NCI-H1930 (cell line): ENCODE measurements around the gene FADS6.
"Not testable (repeated sequence)": the region's sequence is repeated elsewhere in the genome, so short reads cannot be mapped to it uniquely, and the experiment has no call there.

Experiments used
- DNase-seq, 2 experiments: peaks; one replicate each; lab custom pipeline; 2025; lab: John Stamatoyannopoulos, UW

FADS6 gene

DNA sequence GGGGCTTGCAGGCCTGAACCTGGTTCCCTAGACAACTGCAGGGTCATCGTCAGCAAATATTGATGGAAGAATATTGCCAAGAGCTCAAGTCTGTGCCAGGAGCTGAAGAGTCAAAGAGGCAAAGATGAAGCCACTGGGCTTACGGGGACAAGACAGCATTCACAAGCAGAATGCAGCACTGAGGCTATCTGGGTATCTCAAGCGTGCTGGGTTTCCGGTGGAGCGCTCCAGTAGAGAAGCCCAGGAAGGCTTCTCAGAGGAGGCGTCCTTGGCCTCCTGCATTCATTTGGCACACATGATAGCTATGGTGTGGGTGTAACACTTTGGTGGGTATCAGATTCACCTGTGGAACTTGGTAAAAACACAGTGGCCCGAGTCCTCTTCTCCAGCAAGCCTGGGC is 2.9 kb downstream of the FADS6 start:
- no peak for DNase-seq

DNA sequence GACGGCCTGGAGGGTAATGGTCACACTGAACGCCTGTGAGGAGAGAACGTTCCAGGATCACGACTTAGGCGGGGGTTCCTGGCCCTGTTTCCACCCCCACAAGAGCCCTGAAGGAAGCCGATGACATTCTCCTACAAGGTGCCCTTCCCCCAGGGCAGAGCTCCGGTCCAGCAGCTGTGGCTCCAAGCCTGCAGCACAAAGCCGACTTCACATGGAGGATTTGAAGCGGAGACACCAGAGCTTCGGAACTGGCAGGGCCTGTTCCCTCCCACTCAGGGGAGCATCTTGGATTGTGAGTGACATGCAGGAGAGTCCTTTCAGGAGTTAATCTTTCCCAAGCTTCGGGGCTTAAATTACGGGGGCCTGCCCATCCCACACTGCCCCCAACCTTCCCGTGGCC is 5.0 kb downstream of the FADS6 start:
- DNase-seq, result no peak

DNA sequence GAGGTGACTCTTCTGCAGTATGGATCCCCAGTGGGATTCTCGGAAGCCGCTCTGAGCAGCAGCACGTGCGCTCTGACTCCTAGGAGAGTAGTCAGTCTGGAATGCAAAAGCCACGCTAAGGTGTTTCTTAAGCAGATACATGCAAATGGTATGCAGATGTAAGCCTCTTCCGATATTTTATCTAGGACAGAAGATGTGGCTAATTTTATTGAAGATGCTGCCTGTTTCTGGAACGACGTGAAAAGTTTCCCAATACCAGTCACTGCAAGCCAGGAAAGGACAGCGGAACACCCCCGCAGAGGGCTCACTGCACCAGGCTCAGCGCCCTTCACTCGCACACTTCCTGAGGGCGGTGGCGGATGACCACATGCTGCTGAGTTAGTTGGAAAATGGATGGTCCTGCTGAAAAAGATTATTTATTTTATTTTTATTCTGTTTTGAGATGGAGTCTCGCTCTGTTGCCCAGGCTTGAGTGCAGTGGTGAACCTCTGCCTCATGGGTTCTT is 10.1 kb downstream of the FADS6 start:
- no peak for DNase-seq

DNA sequence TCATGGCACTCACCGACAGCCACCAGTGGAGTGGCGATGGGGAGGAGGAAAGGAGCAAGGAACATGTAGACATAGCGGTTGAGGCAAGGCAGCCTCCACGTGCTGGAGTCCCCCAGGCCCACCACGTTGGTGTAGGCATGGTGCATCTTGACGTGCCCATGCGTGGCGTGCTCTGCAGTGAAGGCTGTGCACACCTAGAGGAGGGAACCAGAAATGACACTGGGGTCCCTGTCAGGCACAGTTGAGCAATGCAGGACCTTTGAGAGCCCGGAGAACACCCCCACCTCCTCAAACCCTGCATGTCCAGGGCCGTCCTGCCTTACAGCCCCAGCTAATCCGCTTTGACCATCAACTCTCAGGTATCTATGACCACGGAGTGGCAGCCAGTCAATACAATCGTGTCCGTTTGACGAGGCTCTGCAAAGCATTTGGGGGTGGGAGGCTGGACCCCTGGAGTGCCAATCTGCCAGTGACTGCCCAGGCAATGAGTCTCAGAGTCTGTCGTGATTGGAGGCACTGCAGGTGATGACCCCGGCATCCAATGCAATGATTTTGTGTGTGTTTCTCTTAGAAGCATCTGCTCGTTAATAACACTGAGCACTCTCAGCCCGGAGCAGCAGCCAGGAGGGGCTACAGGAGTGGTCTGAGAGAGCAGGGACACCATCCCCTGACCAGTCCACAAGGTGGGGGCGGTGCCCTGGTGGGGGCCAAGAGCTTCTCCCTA is 10.8 kb downstream of the FADS6 start:
- DNase-seq, result no peak

DNA sequence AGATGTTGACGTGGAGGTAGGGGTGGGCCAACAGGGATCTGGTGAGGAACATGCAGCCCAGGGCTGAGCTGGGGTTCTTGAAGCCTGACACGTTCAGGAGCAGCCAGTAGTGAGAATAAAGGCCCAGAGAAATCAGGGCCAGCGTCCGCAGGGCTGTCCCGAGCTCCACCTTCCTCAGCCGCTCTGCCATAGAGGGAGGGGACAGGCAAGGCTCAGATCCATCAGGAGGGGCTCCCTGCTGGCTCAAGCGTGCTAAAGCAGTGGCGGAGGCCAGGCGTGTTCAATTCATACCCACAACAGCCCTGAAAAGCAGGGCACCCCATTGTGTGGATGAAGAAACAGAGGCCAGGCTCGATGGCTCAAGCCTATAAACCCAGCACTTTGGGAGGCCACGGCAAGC is 12.4 kb downstream of the FADS6 start:
- no peak for DNase-seq

DNA sequence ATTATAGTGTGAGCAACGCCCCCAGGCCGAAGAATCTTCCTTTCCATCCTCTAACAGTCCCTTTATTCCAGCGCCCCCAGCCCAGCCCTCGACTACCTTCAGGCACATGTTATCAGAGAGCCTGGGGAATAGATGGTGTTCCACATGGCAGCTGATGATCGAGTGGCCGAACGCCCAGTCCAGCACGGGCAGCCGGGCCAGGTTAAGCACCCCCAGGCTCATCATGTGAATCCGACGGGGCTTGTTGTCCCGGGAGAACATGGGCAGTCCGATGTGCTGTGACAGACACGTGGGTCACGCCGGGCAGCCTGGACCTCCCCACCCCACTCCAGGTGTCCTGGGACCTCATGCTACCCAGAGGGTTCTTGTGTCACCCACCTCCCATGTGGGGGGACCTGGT is 14.1 kb downstream of the FADS6 start:
- no peak for DNase-seq

DNA sequence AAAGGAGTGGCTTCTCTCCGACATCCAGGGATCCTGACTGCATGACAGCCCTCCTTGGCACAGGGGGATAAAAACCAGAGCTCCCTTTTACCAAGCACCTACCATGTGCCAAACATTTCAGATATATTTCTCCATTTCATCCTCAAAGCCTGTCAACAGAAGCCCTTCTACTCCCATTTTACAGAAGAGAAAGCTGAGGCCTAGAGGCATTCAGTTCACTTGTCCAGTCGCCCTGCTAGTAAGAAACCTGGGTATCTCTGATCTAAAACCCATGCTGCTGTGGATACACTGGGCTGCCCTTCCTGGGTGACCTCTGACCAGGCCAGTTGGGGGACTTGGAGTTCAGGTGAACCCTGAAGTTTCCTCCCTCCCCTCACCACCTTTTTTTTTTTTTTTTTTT is 14.8 kb downstream of the FADS6 start:
- no peak for DNase-seq

DNA sequence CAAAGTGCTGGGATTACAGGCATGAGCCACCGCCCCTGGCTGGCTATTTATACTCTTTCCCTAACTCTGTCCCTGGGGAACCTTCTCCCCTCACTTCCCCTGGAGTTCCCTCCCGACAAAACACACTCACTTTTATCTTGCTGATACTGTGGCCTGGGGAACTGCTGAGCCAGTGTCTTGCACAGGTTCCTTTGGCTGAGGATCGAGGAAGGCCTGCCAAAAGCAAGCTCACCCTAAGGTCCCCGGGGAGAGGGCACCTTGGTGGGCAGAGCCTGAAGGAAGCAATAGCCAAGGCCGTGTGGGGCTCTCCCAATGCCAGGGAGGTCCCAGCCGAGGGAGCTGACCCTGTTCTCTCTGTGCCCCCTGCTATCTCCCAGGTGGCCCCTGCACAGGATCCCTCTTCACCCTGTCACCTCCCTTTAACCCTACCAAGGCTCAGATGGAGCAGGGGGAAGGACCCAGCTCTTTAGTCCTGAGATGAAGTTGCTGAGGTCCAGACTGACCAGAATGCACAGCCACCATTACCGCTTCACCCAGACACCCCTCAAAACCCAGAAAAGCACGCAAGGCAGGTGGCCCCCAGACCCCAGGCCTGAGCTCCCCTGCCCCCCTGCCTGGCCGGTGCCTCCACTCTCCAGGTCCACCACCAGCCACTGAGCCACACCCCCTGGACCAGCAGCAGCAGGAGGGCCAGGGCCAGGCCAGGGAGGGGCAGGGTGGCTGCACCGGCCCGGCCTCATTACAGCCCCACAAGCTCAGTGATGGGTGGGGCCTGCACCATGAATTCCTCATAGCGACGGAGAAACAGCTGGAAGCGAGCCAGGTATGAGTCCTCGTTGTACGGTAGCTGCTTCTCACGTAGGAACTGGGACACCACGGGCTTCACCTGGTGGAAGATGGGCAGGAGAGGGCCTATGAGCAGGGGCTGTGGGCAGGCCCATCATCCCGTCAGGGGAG is 15.6 kb downstream of the FADS6 start:
- DNase-seq, result no peak

DNA sequence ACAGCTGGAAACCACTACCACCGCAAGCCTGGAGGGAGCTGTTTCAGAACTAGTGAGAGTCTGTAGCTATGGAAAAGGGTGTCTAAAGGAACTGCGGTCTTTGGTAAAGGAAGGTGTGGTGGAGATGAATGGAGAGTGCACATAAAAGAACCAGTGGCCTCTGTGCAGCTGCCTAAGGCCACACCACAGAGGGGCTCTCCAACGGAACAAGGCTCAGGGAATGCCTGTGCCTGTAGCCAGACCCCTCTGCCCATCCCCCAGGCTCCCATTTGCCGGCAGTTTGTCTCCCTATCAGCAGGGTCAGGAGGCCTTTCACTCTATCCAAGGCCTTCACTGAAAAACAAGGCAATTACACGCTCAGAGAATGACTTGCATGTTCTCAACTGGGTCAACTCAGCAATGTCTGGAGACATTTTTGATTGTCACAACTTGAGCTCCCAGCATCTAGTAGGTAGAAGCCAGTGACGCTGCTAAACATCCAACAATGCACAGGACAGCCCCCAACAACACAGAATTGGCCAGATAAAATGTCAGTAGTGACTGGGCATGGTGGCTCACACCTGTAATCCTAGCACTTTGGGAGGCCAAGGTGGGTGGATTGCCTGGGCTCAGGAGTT is 17.3 kb downstream of the FADS6 start:
- DNase-seq, result no peak

DNA sequence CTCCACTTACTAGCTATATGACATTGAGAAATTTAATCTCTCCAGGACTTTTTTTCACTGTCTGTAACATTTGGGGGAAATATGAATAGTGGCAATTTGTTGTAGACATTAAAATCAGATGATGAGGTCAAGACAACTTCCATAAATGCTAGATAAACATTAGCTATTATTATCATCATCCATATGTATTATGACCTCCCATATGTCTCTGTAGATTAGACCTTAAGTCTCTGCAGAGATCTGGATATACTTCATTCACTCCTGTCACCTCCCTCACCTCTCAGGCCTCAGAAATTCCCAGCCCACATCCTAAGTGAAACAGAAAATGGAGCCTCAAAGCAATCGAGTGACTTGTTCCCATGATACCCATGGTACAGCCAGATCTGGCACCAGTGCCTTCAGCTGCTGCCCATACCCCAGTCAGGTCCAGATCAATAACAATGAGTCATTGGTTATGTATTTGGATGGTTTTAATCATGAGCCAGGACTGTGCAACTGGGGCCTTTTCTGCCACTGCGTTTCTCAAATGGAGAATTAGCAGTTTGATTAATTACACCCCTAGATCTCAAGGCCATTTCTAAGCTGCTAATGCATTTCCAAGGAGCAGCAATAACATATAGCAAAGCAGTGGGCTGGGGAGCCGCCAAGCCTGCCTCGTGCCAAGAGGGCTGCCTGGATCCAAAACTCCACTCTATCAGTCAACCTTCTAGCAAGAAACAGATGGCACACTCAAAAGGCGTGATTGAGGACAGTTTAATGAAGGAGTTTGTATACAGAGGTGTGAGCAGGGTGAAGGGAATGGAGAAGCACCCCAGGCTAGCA is 18.1 kb downstream of the FADS6 start:
- no peak for DNase-seq

DNA sequence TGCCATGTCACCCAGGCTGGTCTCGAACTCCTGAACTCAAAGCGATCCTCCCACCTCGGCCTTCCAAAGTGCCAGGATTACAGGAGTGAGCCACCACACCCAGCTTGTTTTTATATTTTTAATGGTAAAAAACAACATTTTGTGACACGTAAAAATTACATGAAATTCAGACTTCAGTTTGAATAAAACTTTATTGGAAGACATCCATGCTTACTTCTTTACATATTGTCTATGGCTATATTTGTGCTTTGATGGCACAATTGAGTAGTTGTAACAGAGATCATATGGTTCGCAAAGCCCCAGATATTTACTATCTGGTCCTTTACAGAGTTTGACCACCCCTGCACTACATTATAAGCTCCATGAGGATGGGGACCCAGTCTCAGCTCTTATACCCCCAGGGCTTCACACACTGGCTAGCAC is 18.8 kb downstream of the FADS6 start:
- DNase-seq, result no peak

DNA sequence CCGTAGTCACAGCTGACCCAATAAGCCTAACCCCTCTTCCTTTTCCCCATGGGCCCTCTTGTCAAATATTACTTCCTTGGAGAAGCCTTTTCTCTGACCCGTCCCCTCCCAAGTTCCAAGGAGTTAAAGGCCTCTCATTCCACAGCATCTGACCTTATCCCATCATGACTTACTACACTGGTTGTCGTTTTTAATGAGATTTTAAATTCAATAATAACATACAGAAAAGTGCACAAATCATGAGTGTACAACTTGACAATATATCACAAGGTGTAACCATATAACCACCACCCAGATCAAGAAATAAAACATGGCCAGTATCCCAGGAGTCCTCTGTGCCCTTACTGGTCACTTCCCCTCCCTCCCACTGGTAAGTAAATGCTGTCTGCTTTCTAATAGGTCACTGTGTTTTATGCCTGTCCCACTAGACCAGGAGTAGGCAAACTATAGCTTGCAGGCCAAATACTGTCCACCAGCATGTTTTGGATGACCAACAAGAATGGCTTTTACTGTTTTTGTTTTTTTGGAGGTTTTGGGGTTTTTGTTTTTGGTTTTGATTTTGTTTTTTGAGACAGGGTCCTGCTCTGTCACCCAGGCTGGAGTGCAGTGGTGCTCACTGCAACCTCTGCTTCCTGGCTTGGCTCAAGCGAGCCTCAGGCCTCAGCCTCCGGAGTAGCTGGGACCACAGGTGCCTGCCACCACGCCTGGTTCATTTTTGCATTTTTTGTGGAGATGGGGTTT is 19.4 kb downstream of the FADS6 start:
- no peak for DNase-seq

DNA sequence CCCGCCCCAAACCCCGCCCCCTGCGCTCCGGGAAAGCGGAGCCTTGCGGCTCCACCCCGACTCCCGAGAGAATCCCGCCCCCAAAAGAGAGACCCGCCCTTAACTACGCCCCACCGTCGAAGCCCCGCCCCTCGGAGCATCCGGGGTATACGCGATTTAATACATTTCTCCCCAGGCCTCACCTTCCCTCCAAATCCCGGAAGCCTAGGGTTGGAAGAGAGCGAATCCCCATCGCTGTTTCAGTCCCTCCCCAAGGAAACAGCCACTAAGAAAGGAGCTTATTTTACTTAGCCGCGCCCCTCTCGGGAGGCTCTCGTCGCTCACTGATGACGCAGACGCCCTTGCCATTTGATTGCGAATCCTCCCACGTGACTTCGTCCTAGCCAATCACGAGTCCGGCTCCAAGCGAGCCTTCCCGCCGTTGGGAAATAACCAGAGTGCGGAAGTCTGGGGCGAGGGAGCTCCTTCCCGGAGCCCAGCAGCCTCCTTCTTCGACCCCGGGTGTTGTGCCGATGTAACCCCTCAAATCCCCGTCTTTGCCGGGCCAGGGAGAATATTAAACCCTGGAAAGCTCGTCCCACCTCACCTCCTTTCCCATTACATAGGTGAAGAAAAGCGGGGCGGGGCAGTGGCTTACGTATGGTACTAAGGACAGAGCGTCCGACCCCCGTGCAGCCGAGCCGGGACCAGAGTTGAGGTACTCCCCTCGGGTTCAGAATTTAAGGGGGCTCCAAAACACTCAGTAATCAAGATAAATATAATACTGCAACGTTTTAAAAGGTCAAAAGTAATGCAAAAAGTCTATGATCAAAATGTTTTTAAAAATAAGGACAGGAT is 20.2 kb downstream of the FADS6 start:
- DNase-seq, result peak; percentile 100

DNA sequence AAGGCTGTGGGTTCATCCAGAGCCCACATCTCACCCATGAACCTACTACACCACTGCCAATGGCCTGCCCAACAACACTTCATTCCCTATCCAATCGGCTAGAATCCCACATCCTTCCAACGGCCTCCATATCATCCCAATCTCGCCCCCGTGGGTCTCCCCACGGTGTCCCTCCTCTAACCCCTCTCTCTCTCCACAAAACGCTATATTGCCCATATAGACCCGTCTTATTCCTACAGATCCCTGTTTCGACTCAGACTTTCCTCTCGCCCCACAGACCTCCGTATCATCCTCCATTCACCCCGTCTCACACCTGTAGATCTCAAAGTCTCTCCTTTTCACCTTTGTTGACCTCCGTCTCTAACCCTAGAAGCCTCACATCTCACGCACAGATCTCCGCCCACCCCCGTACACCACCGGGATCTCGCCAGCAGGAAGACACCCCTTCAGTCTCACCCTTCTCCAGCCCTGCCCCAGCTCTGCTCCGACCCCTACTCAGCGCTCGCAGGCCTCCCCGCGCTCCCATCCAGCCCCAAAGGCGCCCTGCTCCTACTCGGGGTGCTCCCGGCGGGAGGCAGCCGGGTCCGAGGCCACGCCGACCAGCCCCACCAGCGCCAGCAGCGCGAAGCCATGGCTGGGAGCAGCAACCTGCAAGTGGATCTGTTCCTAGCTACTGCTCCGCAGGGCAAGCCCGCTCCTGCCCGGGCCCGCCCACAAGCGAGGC is 21.0 kb downstream of the FADS6 start, which contains the start of gene FDXR:
Gene FDXR, minus strand, starts transcription at position 682 of the 724 bp plus-strand sequence. Its CDS starts 50 bp downstream, at position 632.
- no peak for DNase-seq

DNA sequence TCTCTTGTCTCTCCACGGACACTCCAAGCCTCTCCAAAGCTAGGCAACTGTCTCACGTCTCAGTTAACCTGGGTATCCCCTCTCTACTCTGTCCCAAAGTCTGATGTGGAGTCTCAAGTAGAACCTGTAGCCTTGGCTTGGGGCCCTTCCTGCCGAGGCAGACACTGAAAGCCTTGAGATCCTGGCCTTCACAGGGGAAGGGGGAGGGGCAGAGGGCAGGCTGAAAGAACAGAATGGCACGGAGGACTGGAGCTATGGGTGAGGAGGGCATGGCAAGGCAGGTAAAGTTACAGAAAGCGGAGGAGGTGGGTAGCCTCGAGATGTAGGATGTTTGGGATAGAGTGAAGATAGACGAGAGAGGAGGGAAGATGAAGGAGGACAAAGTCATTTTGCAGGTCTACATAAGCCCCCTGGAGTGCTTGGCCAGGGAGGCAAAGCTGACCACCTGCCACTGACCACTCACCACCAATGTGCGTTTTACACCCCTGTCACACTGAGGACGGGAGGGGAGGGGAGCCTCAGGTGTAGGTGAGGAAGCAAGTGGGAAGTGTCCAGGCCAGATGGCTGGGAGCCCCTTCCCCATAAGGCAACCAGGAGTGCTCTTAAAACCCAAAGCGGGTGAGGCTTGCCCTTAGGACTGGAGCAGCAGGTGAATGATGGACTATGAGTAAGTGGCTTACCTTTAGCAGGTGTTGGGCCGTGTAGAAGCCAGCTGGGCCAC is 21.9 kb downstream of the FADS6 start:
- DNase-seq, result no peak

DNA sequence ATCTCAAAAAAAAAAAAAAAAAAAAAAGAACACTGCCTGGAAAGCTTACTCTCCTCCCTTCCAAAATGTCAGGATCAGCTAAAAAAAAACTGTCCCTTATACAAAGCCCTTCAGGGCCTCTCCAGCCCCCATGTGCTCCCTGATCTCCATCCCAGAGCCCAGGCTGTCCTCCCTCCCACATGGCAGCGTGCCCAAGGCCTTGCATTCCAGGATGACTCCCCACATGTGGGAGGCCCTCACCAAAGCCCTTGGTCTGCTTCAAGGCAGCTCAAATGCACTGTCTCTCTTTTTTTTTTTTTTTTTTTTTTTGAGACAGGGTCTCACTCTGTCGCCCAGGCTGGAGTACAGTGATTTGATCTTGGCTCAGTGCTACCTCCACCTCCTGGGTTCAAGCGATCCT is 22.9 kb downstream of the FADS6 start:
- no peak for DNase-seq

DNA sequence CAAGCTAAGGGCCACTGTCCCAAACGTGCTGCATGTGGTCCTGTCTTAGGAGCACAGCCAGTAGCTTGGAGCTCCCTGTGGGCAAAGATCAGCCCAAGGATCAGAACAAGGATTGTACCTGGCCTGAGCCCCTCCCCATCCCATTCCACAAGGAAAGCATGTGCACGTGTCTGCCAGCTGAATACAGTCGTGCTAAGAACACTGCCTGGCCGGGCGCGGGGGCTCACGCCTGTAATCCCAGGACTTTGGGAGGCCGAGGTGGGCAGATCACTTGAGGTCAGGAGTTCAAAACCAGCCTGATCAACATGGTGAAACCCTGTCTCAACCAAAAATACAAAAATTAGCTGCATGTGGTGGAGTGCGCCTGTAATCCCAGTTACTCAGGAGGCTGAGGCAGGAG is 23.4 kb downstream of the FADS6 start:
- DNase-seq, result not testable (repeated sequence)

DNA sequence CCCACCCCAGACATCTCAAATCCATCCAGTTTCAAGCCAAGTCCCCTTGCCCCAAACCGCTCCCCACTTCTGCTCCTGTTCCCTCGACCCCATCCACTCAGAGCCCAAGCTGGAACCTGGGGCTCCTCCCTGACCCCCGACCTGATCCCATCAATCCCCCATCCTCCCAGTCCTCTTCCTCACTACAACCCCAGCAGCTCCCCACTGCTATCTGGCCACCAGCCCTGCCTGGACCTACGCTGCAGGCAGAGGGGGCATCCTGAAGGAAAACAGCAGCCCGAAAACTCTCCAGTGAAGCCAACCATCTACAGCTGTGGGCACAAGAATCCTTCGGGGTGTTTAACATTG is 24.6 kb downstream of the FADS6 start:
- DNase-seq, result no peak
